Stimulated activated CD8-positive, alpha-beta memory T cell treated with anti-CD3 and anti-CD28 coated beads, Interleukin-12 subunit alpha, Interleukin-12 subunit beta, amount 100 ng/mL, for 24 hours (primary cell): Measurements from ENCODE around the gene PADI2.

ENCODE experiments used
- DNase-seq: peaks from one replicate; pipeline ENCODE4 v3.0.0-alpha.2; 2020; ENCODE audit errors: extremely low read depth

PADI2 gene

DNA sequence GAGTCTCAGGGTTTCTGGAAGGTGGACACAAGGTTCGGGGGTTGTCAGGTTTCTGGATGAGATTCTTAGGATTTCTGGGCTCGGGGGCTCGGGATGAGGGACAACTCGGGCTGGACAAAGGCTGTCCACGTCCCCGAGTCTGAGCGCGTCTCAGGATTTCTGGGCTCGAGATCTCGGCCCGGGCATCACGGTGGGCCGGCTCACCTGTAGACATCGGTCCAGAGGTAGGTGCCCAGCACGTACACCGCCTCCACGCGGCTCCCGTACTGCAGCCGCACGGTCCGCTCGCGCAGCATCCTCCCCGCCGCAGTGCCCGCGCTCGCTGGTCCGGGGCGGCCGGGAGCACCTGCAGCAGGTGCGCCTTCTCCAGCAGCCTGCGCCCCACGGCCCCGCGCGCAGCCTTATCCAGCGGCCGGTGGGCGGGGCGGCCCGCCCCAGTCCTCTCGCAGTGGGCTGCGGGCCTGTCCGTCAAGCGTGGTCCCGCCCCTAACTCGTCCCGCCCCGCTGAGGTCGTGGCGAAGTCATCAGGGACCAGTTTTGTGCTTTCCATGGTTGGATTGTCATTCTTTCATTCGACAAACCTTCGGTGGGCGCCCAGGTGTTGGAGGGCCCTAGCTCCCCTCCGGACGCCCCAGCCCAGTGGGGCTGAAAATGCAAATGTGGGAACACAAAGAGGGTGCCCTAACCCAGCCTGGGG lies at the start of gene PADI2:
Gene PADI2 (minus strand): TSS at position 376 of the 697 bp plus-strand sequence. CDS start 80 bp downstream, at position 296.
- peak; percentile 12 for DNase-seq

DNA sequence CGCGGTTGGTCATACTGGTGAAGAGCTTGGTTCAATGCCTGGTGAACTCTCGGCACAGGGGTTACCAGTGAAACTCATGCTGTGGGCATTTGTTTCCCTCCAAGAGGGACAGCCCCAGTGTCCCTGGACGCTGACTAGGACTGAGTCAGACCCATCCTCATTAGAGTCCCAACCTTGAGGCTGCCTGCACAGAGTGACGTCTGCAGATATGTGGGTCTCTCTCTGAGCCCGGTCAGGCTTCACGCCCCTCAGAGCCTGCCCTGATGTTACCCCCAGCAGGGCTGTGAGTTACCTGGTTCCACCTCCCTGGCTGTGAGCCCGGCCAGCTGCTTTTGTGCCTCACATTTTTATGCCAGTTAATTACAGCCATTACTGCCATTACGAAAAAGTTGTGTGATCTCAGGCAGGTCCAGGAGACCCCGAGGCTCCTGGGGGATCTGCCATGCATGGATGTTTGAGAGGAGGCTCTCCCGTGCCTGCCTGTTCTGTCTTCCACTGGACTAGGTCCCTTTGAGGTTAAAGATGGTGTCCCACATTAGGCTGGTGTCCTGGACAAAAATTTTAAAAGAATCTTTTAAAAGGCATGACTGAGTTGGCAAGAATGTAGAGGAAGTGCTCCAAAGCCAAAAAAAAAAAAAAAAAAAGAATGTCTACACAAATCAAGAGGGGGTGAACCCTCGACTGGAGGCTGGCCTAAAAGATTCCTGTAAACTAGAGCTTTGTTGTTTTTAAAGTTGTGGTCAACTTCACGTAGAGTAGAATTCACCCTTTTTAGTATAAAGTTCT lies 49.0 kb upstream of the PADI2 start:
- DNase-seq = no peak

DNA sequence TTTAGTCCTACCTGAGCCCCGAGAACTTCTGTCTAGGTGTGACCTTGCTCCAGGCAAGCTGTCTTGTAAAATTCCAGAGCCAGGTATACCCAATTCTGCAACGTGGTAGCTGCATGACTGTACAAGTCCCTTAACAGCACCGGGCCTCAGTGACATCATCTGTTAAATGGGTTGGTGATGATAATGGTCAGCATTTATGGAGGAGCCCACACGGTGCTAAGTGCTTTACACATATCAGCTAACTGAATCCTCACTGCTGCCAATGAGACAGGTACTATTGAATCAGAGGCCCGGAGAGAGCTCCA lies 48.5 kb upstream of the PADI2 start:
- no peak for DNase-seq

DNA sequence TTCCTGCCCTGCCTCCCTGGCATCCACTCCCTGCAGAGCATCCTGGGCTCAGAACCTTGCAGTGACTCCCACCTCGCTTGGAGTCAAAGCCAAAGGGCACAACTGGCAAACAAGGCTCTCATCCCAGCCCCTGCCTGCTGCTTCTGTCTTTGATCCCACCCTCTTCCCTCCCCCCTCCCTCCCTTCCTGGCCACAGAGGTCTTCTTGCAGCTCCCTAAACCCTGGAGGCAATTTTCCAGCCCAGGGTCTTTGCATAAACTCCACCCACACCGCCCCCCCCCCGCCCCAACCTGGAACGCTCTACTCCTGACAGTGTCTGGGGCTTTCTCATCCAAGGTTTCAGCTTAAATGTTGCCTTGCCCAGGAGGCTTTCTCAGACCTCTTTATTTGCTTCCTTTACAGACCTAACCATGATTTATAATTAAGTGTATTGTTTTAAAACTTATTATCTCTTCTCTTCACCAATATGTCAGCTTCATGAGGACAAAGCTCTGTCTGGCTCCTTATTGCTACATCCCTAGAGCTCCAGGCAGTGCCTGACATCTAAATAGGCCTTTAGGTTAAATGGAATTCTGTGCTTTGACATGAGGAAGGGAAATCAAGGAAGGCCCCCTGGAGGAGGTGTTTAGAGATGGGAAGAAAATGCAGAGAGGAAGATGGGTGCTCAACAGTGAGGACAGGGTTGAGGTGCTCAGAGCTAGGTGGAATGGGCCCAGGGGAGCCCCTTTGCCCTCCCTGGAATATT lies 48.0 kb upstream of the PADI2 start:
- DNase-seq = no peak

DNA sequence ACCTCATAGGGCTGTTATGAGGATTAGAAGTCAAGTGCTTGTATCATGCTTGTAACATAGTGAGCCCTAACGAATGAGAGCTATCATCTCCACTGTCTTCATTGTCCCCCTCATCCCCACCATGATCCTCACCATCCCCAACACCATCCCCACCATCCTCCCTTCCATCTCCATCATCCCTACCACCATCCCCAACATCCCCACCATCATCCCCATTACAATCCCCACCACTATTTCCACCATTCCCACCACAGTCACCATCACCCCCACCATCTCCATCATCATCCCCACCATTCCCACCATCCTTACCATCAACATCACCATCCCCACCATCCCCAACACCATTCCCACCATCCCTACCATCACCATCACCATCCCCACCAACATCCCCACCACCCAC lies 46.6 kb upstream of the PADI2 start:
- no peak for DNase-seq

DNA sequence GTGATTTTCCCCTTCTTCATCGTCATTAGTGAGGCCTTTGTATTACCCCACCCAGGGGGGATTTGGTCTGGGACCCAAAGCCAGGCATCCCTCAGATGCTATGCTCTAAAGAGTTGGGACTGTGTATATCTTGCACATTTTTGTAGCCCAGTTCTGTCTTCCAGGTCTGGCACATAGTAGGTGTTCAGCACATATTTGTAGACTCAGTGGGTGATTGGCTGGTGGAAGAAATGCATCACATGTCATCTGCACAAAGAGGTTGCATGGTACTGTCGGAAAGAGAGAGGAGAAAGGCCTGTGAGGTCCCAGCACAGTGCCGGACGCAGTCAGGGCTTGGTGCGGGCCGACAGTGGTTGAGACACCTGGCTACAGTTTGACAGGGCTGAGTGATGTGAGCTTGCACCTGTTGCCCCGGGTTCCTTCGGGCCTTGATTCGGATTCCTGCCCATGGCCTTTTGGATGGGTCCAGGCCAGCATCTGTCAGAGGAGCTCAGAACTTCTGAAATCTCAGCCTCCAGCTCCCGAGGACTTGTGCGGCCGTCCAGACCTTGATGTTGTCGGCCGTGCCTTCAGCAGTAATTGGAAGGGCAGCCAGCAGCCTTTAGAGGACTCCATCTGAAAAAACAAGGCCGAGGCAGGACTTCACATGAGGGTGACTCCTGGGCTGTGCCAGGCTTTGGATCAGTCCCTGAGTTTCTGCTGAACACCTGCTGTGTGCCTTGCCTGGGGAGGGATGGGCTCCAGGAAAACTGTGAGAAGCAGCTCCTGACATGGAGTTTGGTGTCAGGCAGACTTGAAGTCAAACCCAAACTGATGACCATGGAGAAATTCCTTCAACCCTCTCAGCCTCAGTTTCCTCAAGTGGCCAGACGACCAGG lies 44.8 kb upstream of the PADI2 start:
- DNase-seq = no peak

DNA sequence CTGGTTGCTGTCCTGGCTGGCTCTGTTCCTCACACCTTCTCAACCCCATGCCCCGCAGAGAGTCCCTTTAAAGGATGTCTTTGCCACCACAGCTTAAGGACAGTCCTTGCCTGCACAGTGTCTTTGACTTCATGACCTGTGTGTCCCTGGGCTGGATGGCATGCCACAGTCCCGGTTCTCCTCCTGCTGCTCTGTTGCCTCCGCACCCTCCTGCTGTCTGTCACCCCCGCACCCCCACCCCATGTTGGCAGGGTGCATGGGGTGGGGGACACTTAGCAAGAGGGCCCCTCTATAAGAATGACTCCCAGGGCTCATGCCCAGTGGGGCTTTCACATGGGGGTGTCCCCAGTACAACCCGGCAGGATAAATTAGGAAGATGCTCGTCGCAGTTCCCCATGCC lies 44.1 kb upstream of the PADI2 start:
- no peak for DNase-seq

DNA sequence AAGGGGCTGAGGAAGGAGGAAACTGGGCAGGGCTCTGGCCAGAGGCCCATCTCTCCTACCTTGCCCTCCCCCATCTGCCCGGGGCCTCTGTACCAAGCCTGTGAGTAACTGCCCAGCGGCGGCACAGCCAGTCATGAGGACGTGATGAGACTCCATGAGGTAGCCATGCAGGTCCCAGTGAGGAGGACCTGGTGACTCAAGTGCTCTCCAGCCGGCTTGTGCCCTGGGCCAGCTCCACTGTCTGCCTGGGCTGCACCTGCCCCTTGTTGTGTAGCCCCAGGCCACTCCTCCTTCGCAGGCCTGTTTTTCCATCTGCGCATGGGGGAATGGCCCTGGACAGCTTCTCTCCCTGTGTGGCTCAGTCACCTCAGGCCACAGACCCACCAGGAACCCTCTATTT lies 43.7 kb upstream of the PADI2 start:
- no peak for DNase-seq

DNA sequence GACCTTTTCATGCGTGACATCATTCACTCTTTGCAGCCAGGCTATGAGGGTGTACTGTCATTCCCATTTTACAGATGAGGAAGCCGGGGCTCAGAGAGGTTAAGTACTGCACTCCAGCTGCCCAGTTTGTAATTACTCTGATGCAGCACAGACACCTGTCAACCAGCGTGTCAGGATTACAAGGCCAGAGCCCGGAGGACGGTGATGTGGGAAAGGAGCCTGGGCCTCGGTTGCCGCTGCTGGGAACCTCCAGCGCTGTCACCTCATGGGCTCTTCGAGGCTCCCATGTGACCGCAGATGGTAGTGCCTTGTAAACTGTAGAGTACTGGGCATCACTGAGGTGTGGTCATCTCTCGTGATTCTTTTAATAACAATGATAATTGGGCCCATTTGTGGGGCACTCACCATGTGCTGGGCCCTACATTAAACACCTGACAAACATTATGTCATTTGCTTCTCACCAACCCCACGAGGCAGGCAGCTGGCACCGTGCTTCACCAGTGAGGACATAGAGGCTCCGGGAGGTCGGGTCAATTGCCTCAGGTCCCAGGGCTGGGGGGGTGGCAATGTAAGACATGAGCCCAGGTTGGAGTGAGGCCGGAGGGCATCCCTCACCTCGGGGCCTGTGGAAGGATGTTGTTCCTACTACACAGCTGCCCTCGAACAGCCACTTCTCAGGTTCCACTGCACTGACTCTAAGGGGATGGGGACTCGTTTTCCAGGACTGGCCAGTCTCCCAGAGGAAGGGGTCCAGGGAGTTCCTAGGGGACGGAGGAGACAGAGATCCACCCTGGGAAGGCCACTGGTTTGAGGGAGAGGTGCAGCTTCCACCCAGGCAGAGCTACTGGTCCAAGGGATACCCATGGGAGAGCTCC lies 42.9 kb upstream of the PADI2 start:
- DNase-seq = no peak

DNA sequence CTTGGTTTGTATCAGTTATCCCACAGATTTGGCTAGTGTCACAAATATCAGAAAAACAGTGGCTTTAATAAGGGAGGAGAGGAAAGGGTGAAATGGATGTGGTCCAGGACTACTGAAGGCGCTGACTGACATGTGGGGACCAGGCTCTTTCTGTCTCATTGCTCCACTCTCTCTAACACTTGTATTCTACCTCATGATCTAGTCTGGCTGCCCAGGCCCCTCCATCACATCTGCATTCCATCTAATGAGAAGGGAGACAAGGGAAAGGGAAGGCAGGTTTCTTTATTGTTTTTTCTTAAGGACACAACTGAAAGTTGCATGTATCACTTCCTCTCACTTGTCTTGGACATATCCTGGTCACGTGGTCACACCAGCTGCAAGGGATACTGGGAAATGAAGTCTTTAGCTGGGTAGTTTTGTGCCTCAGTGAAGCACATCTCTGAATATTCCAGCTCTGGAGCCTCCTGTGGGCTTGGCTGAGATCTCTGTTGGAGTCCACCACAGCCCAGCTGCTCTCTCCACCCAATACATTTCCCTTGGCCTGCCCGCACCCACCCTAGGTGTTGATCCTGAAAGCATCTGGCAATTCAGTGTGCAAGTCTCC lies 42.0 kb upstream of the PADI2 start:
- no peak for DNase-seq

DNA sequence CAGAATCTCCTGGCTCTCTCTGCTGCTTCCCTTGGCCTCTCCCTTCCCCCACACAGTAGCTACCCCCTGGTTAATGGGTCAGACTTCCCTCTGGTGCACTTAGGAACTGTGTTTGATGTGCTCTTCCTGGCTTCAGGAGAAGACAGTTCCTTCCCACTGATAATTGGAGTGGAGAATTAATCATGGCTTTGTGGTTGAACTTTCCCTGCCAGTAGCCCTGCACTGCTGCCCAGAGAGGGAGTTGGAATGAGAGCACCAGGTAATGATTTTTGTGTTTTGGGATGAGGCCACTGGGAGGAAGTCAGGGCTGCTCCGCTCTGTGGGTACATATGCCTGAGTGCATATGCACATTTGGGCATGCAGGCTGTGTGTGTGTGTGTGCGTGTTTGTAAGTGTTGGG lies 39.7 kb upstream of the PADI2 start:
- DNase-seq = no peak

DNA sequence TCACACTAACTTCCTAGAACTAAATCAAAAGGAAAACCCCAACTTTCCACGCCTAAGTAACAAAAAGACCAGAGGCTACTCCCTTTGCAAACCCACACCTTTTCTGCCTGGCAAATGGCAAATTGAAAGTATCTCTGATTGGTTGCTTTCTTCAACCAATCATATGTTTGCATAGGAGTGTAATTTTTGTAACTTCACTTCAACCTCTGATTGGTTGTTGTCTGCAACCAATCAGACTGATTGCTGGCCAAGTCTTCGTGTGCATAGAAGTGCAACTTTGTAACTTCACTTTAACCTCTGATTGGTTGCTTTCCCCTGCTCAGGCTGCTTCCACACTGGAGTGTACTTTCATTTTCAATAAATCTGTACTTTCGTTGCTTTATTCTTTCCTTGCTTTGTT lies 36.9 kb upstream of the PADI2 start:
- DNase-seq = no peak

DNA sequence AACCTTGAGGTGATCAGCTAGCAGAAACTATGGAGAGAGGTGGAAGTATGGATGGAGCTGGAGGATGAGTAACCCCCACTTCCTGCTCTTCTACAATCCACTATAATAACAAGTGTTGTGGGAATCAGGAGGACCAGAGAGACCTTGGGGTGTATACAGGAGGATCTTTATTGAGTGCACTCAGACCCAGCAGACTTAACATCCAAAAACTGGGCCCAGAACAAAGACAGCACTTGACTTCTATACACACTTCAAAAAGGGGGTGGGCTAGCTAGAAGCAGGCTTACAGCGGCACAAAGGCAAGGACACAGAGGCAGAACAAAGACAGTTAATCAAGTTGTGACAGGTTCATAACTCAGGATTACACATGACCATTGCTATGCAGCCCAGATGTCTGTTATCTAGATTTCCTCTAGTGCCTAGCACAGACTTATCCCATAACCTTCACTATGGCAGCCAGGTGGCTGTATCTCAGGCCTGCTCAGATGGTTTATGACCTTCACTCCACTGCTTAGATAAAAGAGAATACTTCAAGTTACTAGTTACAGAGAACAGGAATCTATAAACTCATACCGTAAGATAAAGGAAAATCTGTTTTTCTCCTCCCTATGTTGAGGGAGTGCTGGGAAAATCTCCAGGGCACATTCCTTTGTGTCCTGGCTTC lies 36.1 kb upstream of the PADI2 start:
- DNase-seq = no peak

DNA sequence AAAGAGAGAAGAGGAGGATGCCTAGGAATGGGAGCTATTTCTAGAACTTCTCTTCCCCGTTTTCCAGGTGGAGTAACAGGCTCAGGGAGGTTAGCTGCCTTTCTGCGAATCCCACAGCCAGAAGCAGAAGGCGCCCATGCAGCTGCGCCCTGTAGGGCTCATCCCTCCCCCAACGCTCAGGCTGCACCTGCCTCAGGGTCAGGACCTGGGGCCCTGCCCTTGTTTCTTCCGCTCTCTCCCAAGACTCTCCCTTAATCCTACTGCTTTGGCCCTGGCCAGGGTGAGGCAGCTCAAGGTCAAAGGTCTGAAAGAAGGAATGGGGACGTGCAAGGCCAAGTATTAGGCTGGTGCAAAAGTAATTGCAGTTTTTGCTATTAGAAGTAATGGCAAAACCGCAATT lies 30.5 kb upstream of the PADI2 start:
- no peak for DNase-seq

DNA sequence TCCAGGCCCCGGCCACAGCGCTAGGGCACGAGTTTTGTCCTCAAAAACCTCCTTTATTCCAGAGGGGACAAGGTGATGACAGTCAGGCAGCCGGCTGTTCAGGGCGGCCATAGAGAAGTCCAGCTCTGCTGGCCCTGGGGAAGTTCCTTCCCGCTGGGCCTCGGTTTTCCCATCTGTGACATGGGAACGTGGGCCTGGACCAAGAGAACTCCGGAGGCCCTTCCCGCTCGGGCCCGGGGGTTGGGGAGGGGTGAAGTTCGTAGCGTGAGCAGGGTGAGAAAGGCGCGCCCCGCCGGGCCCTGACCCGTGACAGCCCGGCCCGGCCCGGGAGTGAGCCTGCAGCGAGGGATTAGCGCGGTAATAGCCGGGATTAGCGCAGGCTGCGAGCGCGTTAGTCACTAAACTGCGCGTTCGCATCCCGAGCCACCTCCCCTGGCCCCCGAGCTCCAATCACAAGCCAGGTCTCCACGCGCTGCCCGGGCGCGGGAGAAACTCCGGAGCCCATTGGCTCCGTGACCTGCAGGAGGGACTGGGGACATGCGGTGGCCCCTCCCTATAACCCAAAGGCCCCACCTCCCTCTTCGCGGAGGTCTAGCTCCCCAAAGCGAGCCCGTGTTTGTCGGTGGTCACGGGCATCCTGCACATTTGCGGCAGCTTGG lies 29.8 kb upstream of the PADI2 start:
- no peak for DNase-seq

DNA sequence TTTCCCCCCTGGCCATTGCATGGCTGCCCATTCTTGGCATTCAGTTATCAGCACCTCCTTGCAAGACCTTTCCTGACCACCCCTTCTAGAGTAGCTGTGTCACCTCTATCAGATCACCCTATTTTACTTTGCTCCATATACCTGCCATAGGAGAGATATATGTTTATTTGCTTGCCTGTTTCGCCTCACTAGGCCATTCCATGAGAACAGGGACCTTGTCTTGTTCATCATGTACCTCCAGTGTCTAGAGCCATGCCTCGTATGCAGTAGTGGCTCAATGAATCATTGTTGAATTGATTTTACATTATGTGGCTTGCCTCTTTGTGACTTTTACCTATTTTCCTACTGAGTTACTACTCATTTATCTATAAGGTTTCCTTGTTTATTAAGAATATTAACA lies 26.4 kb upstream of the PADI2 start:
- DNase-seq = no peak

DNA sequence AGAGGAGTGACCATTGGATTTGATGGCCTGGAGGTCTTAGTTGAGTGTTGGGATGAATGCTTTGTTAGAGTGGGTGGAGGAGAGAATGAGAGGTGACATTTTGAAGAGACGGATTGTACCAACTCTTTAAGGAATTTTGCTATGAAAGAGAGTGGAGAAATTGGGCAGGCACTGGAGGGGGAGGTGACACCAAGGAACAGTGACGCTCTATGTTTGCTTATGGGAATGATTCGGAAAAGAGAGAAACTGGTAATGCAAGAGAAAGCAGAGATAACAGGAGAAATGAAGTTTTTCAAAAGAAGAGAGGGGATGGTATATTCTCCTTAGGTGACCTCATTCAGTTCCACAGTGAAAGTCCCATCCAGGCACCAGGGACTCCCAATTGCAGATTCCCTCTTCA lies 24.5 kb upstream of the PADI2 start:
- DNase-seq = no peak

DNA sequence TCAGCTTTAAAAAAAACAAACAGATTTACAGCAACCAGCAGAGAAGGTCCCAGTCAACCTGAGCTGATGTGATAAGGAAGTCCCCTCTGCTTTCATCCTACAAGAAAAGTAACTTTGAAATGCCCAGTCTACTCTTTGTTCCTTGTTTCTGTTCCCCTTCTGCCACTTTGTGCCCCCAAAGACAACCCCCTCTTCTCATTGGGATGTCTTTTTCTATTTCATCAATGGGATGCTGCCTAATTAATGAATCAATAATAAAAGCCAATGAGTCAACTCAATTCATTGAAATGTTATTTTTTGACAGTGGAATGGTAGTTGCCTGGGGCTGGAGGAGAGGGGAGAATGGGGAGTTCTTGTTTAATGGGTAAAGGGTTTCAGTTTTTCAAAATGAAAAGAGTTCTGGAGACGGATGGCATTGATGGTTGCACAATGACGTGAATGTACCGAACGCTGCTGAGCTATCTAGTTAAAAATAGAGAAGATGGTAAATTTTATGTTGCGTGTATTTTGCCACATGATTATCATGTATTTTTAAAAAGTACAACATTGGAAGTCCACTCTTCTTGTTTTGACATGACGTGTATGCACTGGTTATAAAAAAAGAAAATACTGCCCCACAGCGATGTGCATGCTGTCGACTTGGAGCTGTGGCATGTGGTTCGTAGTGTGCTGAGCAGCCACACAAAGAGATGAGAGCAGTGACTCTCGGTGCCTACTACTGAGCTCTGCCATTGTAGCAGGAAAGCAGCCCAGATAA lies 22.4 kb upstream of the PADI2 start:
- DNase-seq = no peak

DNA sequence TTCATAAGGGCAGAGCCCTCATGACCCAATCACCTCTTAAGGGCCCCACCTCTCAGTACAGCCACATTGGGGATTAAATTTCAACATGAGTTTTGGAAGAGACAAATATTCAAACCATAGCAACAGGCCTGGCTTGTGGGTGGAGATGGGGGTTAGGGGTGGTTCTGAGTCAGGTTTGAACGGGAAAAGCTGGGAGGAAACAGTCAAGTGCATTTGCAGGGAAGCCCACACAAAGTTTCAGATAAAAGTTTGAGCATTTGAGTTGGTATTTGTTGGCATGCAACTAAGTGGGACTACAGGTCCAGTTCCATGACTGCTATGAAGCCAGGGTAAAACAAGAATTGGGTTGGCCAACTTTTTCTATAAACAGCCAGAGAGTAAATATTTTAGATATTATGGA lies 21.0 kb upstream of the PADI2 start:
- DNase-seq = no peak
